HepG2 (cell line): ENCODE results near the gene SYMPK. TPM values are rescaled to one million over a fixed set of nuclear protein-coding genes. Genes with fewer than 3 reads are reported as not detected.
A peak's percentile ranks its signal among the peaks of the same experiment; 100 is the strongest.

Source experiments
- AGO1 ChIP-seq: fragments of 200-400 bp; formaldehyde crosslinking; IDR thresholded peaks from 2 replicates; pipeline ENCODE4 v1.6.1; 2017; ENCODE audit warnings: mild to moderate bottlenecking, low read depth, low read length, moderate library complexity; ENCODE audit not compliant: poor library complexity, severe bottlenecking
- CREBL2 ChIP-seq: sonication (generic); formaldehyde crosslinking; IDR thresholded peaks from 2 replicates; pipeline ENCODE4 v1.8.1; 2023; ENCODE audit warnings: missing genetic modification reagents, mild to moderate bottlenecking, borderline replicate concordance
- IKZF4 ChIP-seq: sonication (generic); formaldehyde crosslinking; IDR thresholded peaks from 2 replicates; pipeline ENCODE4 v1.5.1; 2020; ENCODE audit warnings: borderline replicate concordance, mild to moderate bottlenecking, low read depth, missing genetic modification reagents; ENCODE audit errors: not compliant biosample characterization
- KDM5B ChIP-seq: sonication (generic); formaldehyde crosslinking; IDR thresholded peaks from 2 replicates; pipeline ENCODE4 v1.4.0; 2020; ENCODE audit warnings: missing genetic modification reagents, mild to moderate bottlenecking, borderline replicate concordance
- KLF15 ChIP-seq: sonication (generic); formaldehyde crosslinking; IDR thresholded peaks from 2 replicates; pipeline ENCODE4 v1.8.1; 2023; ENCODE audit warnings: borderline replicate concordance, mild to moderate bottlenecking, inconsistent platforms, missing genetic modification reagents, mixed read lengths
- KLF16 ChIP-seq, 2 experiments: sonication (generic) in 1 of 2; formaldehyde crosslinking in 1 of 2; IDR thresholded peaks; 2 replicates each; pipeline versions ENCODE4 v1.6.1 to v1.8.0; 2016 to 2023; ENCODE audit warnings: missing genetic modification reagents in 2 of 2, missing compliant biosample characterization in 1 of 2
- MAFK ChIP-seq, 2 experiments: IDR thresholded peaks in 1 of 2; conservative IDR thresholded peaks in 1 of 2; 2 replicates each; pipeline ENCODE4 v1.6.1; 2011; ENCODE audit warnings: improper control_type of control experiment in 2 of 2, low read length in 2 of 2
- MLXIP ChIP-seq: sonication (generic); formaldehyde crosslinking; IDR thresholded peaks from 2 replicates; pipeline ENCODE4 v1.9.0; 2021; ENCODE audit warnings: missing genetic modification reagents, borderline replicate concordance
- MZF1 ChIP-seq: sonication (generic); formaldehyde crosslinking; IDR thresholded peaks from 2 replicates; pipeline ENCODE4 v1.8.1; 2023; ENCODE audit warnings: mild to moderate bottlenecking, missing genetic modification reagents, borderline replicate concordance
- PCBP1 ChIP-seq: fragments of 200-400 bp; formaldehyde crosslinking; IDR thresholded peaks from 2 replicates; pipeline ENCODE4 v1.6.1; 2017; ENCODE audit warnings: mild to moderate bottlenecking, low read depth, low read length, borderline replicate concordance
- PPARG ChIP-seq: conservative IDR thresholded peaks from 2 replicates; pipeline ENCODE4 v1.6.1; 2016; ENCODE audit warnings: missing biosample characterization, missing genetic modification reagents
- PTBP1 ChIP-seq: fragments of 200-400 bp; formaldehyde crosslinking; IDR thresholded peaks from 2 replicates; pipeline ENCODE4 v1.6.1; 2018; ENCODE audit warnings: low read length, low read depth; ENCODE audit not compliant: poor library complexity, severe bottlenecking
- SP5 ChIP-seq: IDR thresholded peaks from 2 replicates; pipeline ENCODE4 v1.6.1; 2016; ENCODE audit warnings: low read depth, borderline replicate concordance
- TAF1 ChIP-seq: sonication (generic); formaldehyde crosslinking; IDR thresholded peaks from 2 replicates; pipeline ENCODE4 v1.4.0; 2020; ENCODE audit warnings: missing genetic modification reagents
- TFE3 ChIP-seq: IDR thresholded peaks from 2 replicates; pipeline ENCODE4 v1.6.1; 2016
- ZMYM4 ChIP-seq: sonication (generic); formaldehyde crosslinking; IDR thresholded peaks from 2 replicates; pipeline ENCODE4 v1.8.1; 2023; ENCODE audit warnings: mild to moderate bottlenecking, missing genetic modification reagents
- ZNF296 ChIP-seq: sonication (generic); formaldehyde crosslinking; conservative IDR thresholded peaks from 2 replicates; pipeline ENCODE4 v1.5.0; 2020; ENCODE audit warnings: mild to moderate bottlenecking, missing genetic modification reagents
- ZNF501 ChIP-seq: sonication (generic); formaldehyde crosslinking; IDR thresholded peaks from 2 replicates; pipeline ENCODE4 v1.5.1; 2020; ENCODE audit warnings: mild to moderate bottlenecking, moderate library complexity, missing genetic modification reagents
- ZNF703 ChIP-seq: sonication (generic); formaldehyde crosslinking; IDR thresholded peaks from 2 replicates; pipeline ENCODE4 v1.5.1; 2020; ENCODE audit warnings: missing genetic modification reagents, mild to moderate bottlenecking, moderate library complexity, borderline replicate concordance
- polyA plus RNA-seq, 8 experiments: library from polyadenylated mRNA; depleted of rRNA in 3 of 8; stranded (reverse) in 7 of 8; unstranded in 1 of 8; fragments of >200 nt; fragmentation: Illumina TruSeq in 4 of 8; extraction: Trizol in 4 of 8; gene quantifications; 2 replicates each; pipeline versions ENCODE4 v1.2.1 to v1.2.3, GENCODE V29; 2011 to 2016; ENCODE audit warnings: low read depth in 4 of 8, missing spikeins in 1 of 8, mixed read lengths in 1 of 8; ENCODE audit not compliant: insufficient read depth in 1 of 8
- total RNA-seq, 5 experiments: library from RNA; depleted of rRNA; stranded (reverse); fragments of >200 nt; fragmentation: Illumina TruSeq; extraction: Trizol; gene quantifications; 2 replicates each; pipeline ENCODE4 v1.2.3, GENCODE V29; 2016; ENCODE audit warnings: low read depth in 1 of 5
- TF ChIP-seq, protein P1 (sequence below): sonication (generic); formaldehyde crosslinking; IDR thresholded peaks from 2 replicates; pipeline ENCODE4 v1.9.0; 2021; ENCODE audit warnings: missing genetic modification reagents, borderline replicate concordance

SYMPK gene
- total and polyA plus RNA-seq, 2 of the 13 experiments (the other 11 are each of a cell fraction or from before 2014, with no cell fraction given) = 21.9 to 55.7 TPM

DNA sequence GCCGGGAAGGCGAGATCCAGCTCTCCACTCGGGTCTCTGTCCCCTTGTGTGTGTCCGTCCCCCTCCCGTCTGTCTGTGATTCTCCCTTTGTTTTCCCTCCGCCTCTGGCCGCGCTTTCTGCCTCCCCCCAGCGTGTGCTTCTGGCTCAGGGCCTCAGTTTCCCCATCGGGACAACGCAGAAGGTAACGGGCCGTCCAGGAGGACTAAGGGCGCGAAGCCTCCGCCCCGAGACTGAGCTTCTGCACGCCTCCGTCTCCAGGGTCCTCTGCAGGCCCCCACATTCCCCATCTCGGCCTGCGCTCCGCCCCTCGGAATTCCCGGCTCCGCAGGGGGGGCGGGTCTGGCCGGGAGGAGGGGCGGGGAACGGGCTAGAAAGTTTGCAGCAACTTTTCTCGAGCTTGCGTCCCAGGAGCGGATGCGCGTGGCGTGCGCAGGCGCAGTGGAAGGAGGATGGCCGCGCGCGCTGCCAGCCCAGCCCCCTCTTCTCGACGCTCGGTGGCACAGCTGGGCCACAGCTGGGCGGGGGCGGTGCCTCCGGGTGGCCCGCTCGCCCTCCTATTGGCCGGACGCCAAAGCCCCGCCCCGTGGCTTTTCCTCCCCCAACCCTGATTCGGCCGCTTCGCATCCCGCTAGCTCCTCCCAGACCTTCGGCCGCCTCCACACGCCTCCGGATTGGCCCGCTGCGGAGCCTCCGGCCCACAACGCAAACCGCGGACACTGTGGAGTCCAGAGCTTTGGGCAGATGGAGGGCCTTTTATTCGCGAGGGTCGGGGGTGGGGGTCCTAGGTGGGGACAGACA, 93.8 kb downstream of the SYMPK start, which contains the start of gene SIX5 (continued):
- TF ChIP-seq MZF1 (no peak), KLF16 (CRISPR knock-in tag; IDR thresholded peaks at IDR 0.05) (peak in 1 of 2 experiments; percentile 91; a peak in 2 of 4 replicates), ZMYM4 (peak; percentile 17; the same call in 1 of the 2 replicates), ZNF501 (CRISPR knock-in tag) (peak; percentile 48; the same call in 1 of the 2 replicates), PTBP1 (peak; percentile 48), TFE3 (0 out of 2 replicates have a peak, but pooled peaks have one; percentile 51), KLF15 (CRISPR knock-in tag) (0 out of 2 replicates have a peak, but pooled peaks have one; percentile 43), ZNF296 (CRISPR knock-in tag) (peak; percentile 64; the same call in 1 of the 2 replicates), SP5 (CRISPR knock-in tag) (peak; percentile 98), ZNF703 (CRISPR knock-in tag) (no peak), CREBL2 (CRISPR knock-in tag) (no peak), AGO1 (peak; percentile 10), TAF1 (CRISPR knock-in tag) (peak; percentile 90), KDM5B (no peak), MLXIP (peak; percentile 64; the same call in 1 of the 2 replicates), IKZF4 (CRISPR knock-in tag) (no peak), MAFK (conservative IDR thresholded peaks at IDR 0.05 in 1 of 2, IDR thresholded peaks at IDR 0.05 in 1 of 2; ENCODE audit: low read length in 2 of 2) (no peak), PPARG (CRISPR knock-in tag) (peak; percentile 49; the same call in 1 of the 2 replicates), PCBP1 (peak; percentile 87; the same call in 1 of the 2 replicates)
- TF ChIP-seq, protein P1, sequence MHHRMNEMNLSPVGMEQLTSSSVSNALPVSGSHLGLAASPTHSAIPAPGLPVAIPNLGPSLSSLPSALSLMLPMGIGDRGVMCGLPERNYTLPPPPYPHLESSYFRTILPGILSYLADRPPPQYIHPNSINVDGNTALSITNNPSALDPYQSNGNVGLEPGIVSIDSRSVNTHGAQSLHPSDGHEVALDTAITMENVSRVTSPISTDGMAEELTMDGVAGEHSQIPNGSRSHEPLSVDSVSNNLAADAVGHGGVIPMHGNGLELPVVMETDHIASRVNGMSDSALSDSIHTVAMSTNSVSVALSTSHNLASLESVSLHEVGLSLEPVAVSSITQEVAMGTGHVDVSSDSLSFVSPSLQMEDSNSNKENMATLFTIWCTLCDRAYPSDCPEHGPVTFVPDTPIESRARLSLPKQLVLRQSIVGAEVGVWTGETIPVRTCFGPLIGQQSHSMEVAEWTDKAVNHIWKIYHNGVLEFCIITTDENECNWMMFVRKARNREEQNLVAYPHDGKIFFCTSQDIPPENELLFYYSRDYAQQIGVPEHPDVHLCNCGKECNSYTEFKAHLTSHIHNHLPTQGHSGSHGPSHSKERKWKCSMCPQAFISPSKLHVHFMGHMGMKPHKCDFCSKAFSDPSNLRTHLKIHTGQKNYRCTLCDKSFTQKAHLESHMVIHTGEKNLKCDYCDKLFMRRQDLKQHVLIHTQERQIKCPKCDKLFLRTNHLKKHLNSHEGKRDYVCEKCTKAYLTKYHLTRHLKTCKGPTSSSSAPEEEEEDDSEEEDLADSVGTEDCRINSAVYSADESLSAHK (CRISPR knock-in tag) = no peak
